H1 (cell line): ENCODE results near the gene ZNF423. TPM values are rescaled to one million over a fixed set of nuclear protein-coding genes. Genes with fewer than 3 reads are reported as not detected.

Source experiments
- CTCF ChIA-PET: fragments of 300-600 bp; sonication (Branson Sonifier 250); formaldehyde crosslinking; loops from one replicate; lab custom pipeline; 2021; ENCODE audit not compliant: partially characterized antibody; lab: Charles Lee
- POLR2A ChIA-PET: fragments of 300-600 bp; sonication (Branson Sonifier 250); formaldehyde crosslinking; loops from one replicate; lab custom pipeline; 2021; ENCODE audit warnings: inconsistent platforms; ENCODE audit not compliant: partially characterized antibody; lab: Charles Lee
- DNase-seq, 2 experiments: peaks; one replicate each; pipeline versions ENCODE4 v3.0.0 to v3.0.0-alpha.2; 2010 to 2022; ENCODE audit warnings: low spot score in 2 of 2, low read depth in 1 of 2, mixed read lengths in 1 of 2
- FAIRE-seq: peaks from 2 replicates; lab custom pipeline; 2011; peaks lifted over from hg19 to GRCh38; lab: Jason Lieb, UNC
- H2AFZ ChIP-seq: 2 replicates; pipeline ENCODE4 v1.8.1; 2012; ENCODE audit warnings: low read length, inconsistent platforms
- H2AK5ac ChIP-seq: 2 replicates; pipeline ENCODE4 v1.6.1; 2013; ENCODE audit warnings: low read depth, low read length
- H2BK120ac ChIP-seq: replicated peaks from 2 replicates; pipeline ENCODE3; 2013; ENCODE audit warnings: low read depth, low read length, inconsistent platforms
- H2BK12ac ChIP-seq: 2 replicates; pipeline ENCODE4 v1.6.1; 2013; ENCODE audit warnings: low read depth, low read length
- H2BK15ac ChIP-seq: 2 replicates; pipeline ENCODE4 v1.6.1; 2013; ENCODE audit warnings: low read length
- H2BK20ac ChIP-seq: 2 replicates; pipeline ENCODE4 v1.6.1; 2013; ENCODE audit warnings: low read length
- H2BK5ac ChIP-seq: 2 replicates; pipeline ENCODE4 v1.6.1; 2013; ENCODE audit warnings: low read depth, low read length
- H3K14ac ChIP-seq: 2 replicates; pipeline ENCODE4 v1.6.1; 2013; ENCODE audit warnings: inconsistent platforms; ENCODE audit not compliant: insufficient read length
- H3K18ac ChIP-seq: 2 replicates; pipeline ENCODE4 v1.6.1; 2013; ENCODE audit warnings: low read length; ENCODE audit errors: extremely low read depth
- H3K23ac ChIP-seq: 2 replicates; pipeline ENCODE4 v1.6.1; 2013; ENCODE audit warnings: inconsistent platforms; ENCODE audit not compliant: insufficient read length
- H3K23me2 ChIP-seq: 2 replicates; pipeline ENCODE4 v1.6.1; 2013; ENCODE audit warnings: low read depth, low read length
- H3K27ac ChIP-seq: 2 replicates; pipeline ENCODE4 v1.6.1; 2011; ENCODE audit warnings: low read depth, low read length, inconsistent platforms
- H3K27me3 ChIP-seq, 4 experiments: replicated peaks in 1 of 4; 1 replicate in 1 of 4; 2 replicates in 3 of 4; pipeline versions ENCODE4 v1.6.1 to v1.8.1; 2011 to 2013; ENCODE audit warnings: low read length in 3 of 4, mild to moderate bottlenecking in 3 of 4, inconsistent platforms in 2 of 4, mixed read lengths in 2 of 4, moderate library complexity in 1 of 4; ENCODE audit not compliant: control insufficient read depth in 3 of 4, insufficient read depth in 3 of 4; ENCODE audit errors: extremely low read depth in 1 of 4
- H3K36me3 ChIP-seq, 4 experiments: 2 replicates each; pipeline versions ENCODE4 v1.6.1 to v1.8.1; 2011 to 2013; ENCODE audit warnings: mild to moderate bottlenecking in 4 of 4, low read length in 3 of 4, moderate library complexity in 2 of 4, control low read depth in 1 of 4, inconsistent platforms in 1 of 4; ENCODE audit not compliant: insufficient read depth in 4 of 4, control insufficient read depth in 2 of 4
- H3K4ac ChIP-seq: replicated peaks from 2 replicates; pipeline ENCODE3; 2013; ENCODE audit warnings: low read length, low read depth, mixed read lengths, inconsistent platforms; ENCODE audit not compliant: insufficient read length
- H3K4me1 ChIP-seq, 4 experiments: replicated peaks in 1 of 4; 1 replicate in 1 of 4; 2 replicates in 3 of 4; pipeline versions ENCODE4 v1.6.1 to v1.8.1; 2011 to 2013; ENCODE audit warnings: low read length in 3 of 4, inconsistent platforms in 2 of 4, mixed read lengths in 1 of 4; ENCODE audit not compliant: insufficient read depth in 4 of 4, control insufficient read depth in 3 of 4
- H3K4me2 ChIP-seq, 2 experiments: 2 replicates each; pipeline versions ENCODE4 v1.6.1 to v1.8.1; 2011 to 2013; ENCODE audit warnings: low read depth in 2 of 2, low read length in 2 of 2, control low read depth in 1 of 2, inconsistent platforms in 1 of 2, mild to moderate bottlenecking in 1 of 2; ENCODE audit not compliant: insufficient read depth in 1 of 2
- H3K4me3 ChIP-seq, 4 experiments: fragments of 200-600, 300-600 bp in 1 of 4; sonication (generic), shearing (Covaris generic), sonication (Bioruptor Twin) in 1 of 4; 2 replicates each; pipeline versions ENCODE4 v1.5.1 to v1.8.1; 2011 to 2016; ENCODE audit warnings: low read length in 4 of 4, low read depth in 3 of 4, control low read depth in 2 of 4, inconsistent platforms in 2 of 4, mild to moderate bottlenecking in 2 of 4, mixed read lengths in 1 of 4, moderate library complexity in 1 of 4; ENCODE audit not compliant: insufficient read depth in 2 of 4; ENCODE audit errors: extremely low read depth in 1 of 4
- H3K56ac ChIP-seq: replicated peaks from 2 replicates; pipeline ENCODE3; 2013; ENCODE audit warnings: low read depth, mild to moderate bottlenecking, mixed read lengths, low read length, inconsistent platforms; ENCODE audit not compliant: insufficient read length
- H3K79me1 ChIP-seq: 2 replicates; pipeline ENCODE4 v1.6.1; 2013; ENCODE audit warnings: low read depth, low read length, control low read depth
- H3K79me2 ChIP-seq, 2 experiments: 2 replicates each; pipeline versions ENCODE4 v1.6.1 to v1.8.1; 2012 to 2013; ENCODE audit warnings: low read length in 2 of 2, mild to moderate bottlenecking in 2 of 2, inconsistent platforms in 1 of 2; ENCODE audit not compliant: insufficient read depth in 2 of 2, control insufficient read depth in 1 of 2
- H3K9ac ChIP-seq, 4 experiments: replicated peaks in 1 of 4; 1 replicate in 1 of 4; 2 replicates in 3 of 4; pipeline versions ENCODE4 v1.6.1 to v1.8.1; 2011 to 2013; ENCODE audit warnings: low read depth in 3 of 4, low read length in 3 of 4, control low read depth in 2 of 4, mild to moderate bottlenecking in 2 of 4, moderate library complexity in 2 of 4, inconsistent platforms in 1 of 4; ENCODE audit errors: extremely low read depth in 1 of 4
- H3K9me3 ChIP-seq, 2 experiments: 2 replicates each; pipeline versions ENCODE4 v1.6.1 to v1.8.1; 2012 to 2013; ENCODE audit warnings: mild to moderate bottlenecking in 2 of 2, moderate library complexity in 2 of 2, control low read depth in 1 of 2, inconsistent platforms in 1 of 2, low read depth in 1 of 2, low read length in 1 of 2, mixed read lengths in 1 of 2; ENCODE audit not compliant: insufficient read depth in 2 of 2
- H4K20me1 ChIP-seq, 2 experiments: replicated peaks in 1 of 2; 2 replicates each; pipeline versions ENCODE3 to v1.8.1; 2011 to 2013; ENCODE audit warnings: inconsistent platforms in 2 of 2, low read length in 2 of 2, mild to moderate bottlenecking in 1 of 2; ENCODE audit not compliant: insufficient read depth in 2 of 2, control insufficient read depth in 1 of 2
- H4K5ac ChIP-seq: 2 replicates; pipeline ENCODE4 v1.6.1; 2013; ENCODE audit warnings: low read length, low read depth, mixed read lengths, inconsistent platforms; ENCODE audit not compliant: insufficient read length
- H4K8ac ChIP-seq: 2 replicates; pipeline ENCODE4 v1.8.0; 2013; ENCODE audit warnings: mild to moderate bottlenecking, moderate library complexity, low read length, inconsistent platforms; ENCODE audit not compliant: insufficient read depth; ENCODE audit errors: extremely low read depth
- H4K91ac ChIP-seq: replicated peaks from 2 replicates; pipeline ENCODE3; 2013; ENCODE audit warnings: low read length, mixed read lengths, inconsistent platforms; ENCODE audit not compliant: insufficient read length
- CTCF ChIP-seq, 3 experiments: IDR thresholded peaks; 1 replicate in 2 of 3; 2 replicates in 1 of 3; pipeline versions ENCODE4 v1.5.1 to v1.6.1; 2011; ENCODE audit warnings: low read length in 3 of 3, mild to moderate bottlenecking in 3 of 3, inconsistent platforms in 2 of 3, low read depth in 1 of 3, moderate library complexity in 1 of 3; ENCODE audit not compliant: insufficient read depth in 1 of 3; ENCODE audit errors: control extremely low read depth in 1 of 3
- TAF7 ChIP-seq: optimal IDR thresholded peaks from 2 replicates; pipeline ENCODE3; 2011; ENCODE audit warnings: low read depth, mild to moderate bottlenecking, inconsistent platforms, low read length, moderate library complexity, borderline replicate concordance
- WGBS, 2 experiments: shearing (Covaris generic) in 1 of 2; methylation state at CpG; one replicate each; pipeline versions ENCODE4 v1.1.6 to v1.1.7; 2013 to 2015; ENCODE audit warnings: low lambda C conversion rate in 2 of 2, mixed read lengths in 2 of 2, inconsistent platforms in 1 of 2, low coverage in 1 of 2, missing lambda C conversion rate in 1 of 2; ENCODE audit not compliant: insufficient replicate concordance in 2 of 2, insufficient coverage in 1 of 2, insufficient read length in 1 of 2; ENCODE audit errors: extremely low coverage in 1 of 2, missing lambda C conversion rate in 1 of 2; 5-methylcytosine and 5-hydroxymethylcytosine counted together
- polyA plus RNA-seq, 7 experiments: library from polyadenylated mRNA; depleted of rRNA in 3 of 7; stranded (reverse) in 5 of 7; unstranded in 2 of 7; fragments of >200 nt in 5 of 7; fragments of 200-250 nt in 2 of 7; gene quantifications; 1 replicate in 5 of 7; 2 replicates in 1 of 7; 4 replicates in 1 of 7; pipeline versions ENCODE4 v1.2.1 to v1.2.3, GENCODE V29; 2011 to 2013; ENCODE audit warnings: missing spikeins in 2 of 7, mixed read lengths in 2 of 7
- total RNA-seq: library from RNA; stranded (reverse); fragmentation: NEBNext Ultra II Directional; extraction: Animal tissue kit (Norgen Biotek cat#: 25700); gene quantifications from 2 replicates; pipeline ENCODE4 v1.2.1, GENCODE V29; 2021

Gene ZNF423
- total and polyA plus RNA-seq, 2 of the 8 experiments (the other 6 are each of a cell fraction or from before 2014, with no cell fraction given) = 38.2 to 52.3 TPM

GRCh38 chr16:49440156-49441065 lies 415.5 kb downstream of the ZNF423 start:
- CTCF ChIA-PET = interaction anchor here (0.6 to 4.2 kb wide), 14 partner anchors 9 to 455 kb away, joined by 3 to 33 read pairs (median 4); no protein-coding TSS in a partner anchor
- TF ChIP-seq TAF7 (no peak), CTCF (IDR thresholded peaks at IDR 0.05; ENCODE audit: control extremely low read depth in 1 of 3, insufficient read depth in 1 of 3, low read depth in 1 of 3, low read length in 3 of 3) (peak; percentile 0 to 35 (median 32))

More at GRCh38 chr16:49440156-49441065, 415.5 kb downstream of the ZNF423 start:
- H3K23ac ChIP-seq = no peak overlapping the region
- H4K8ac ChIP-seq = no peak overlapping the region
- no peaks in the 10 kb centered on the region for H3K36me3 ChIP-seq
- no peaks in the 10 kb centered on the region; a peak in 1 of 7 replicates for H3K27me3 ChIP-seq
- no peaks in the 10 kb centered on the region for H3K23me2 ChIP-seq
- no peaks in the 10 kb centered on the region for H4K20me1 ChIP-seq
- peak overlapping the region; percentile 61 for H3K4ac ChIP-seq
- no peak overlapping the region for H3K27ac ChIP-seq
- 85% methylated on average over 20 of the region's 20 CpGs; no CpG with 5 or more reads in 1 of the 2 experiments for WGBS, 2 experiments
- DNase-seq (no peak), FAIRE-seq (no peak)
- no peak overlapping the region for H2BK120ac ChIP-seq
- no peak overlapping the region for H3K56ac ChIP-seq
- H2BK12ac ChIP-seq = peak overlapping the region; percentile 29; the same call in 1 of the 2 replicates
- H3K14ac ChIP-seq = no peak overlapping the region
- no peaks in the 10 kb centered on the region for H3K79me2 ChIP-seq
- no peak overlapping the region for H3K18ac ChIP-seq
- peak overlapping the region; percentile 8; the same call in 1 of the 2 replicates for H2AFZ ChIP-seq
- no peaks in the 10 kb centered on the region for H3K9me3 ChIP-seq
- H3K4me3 ChIP-seq = no peak overlapping the region
- peak overlapping the region; percentile 7; the same call in 1 of the 2 replicates for H2BK15ac ChIP-seq
- POLR2A ChIA-PET = no interaction called here
- no peak overlapping the region for H3K9ac ChIP-seq
- no peak overlapping the region for H2BK20ac ChIP-seq
- H3K4me1 ChIP-seq = peaks cover 8 to 23% (median 18%) of the 10 kb centered on the region in 4 experiments
- peak overlapping the region; percentile 2 for H4K91ac ChIP-seq
- H2BK5ac ChIP-seq = peak overlapping the region; percentile 13; the same call in 1 of the 2 replicates
- H3K79me1 ChIP-seq = no peaks in the 10 kb centered on the region
- no peak overlapping the region for H4K5ac ChIP-seq
- no peak overlapping the region for H3K4me2 ChIP-seq
- H2AK5ac ChIP-seq = no peak overlapping the region
